Right cardiac atrium (tissue), 5 donors: ENCODE measurements around the gene SULT1A2. TPM values are rescaled to one million over a fixed set of nuclear protein-coding genes. Genes with fewer than 3 reads are reported as not detected.

Experiments used
- polyA plus RNA-seq: library from polyadenylated mRNA; stranded (reverse); fragments of 200-250 nt; gene quantifications from one replicate; pipeline ENCODE4 v1.2.3, GENCODE V29; 2013
- total RNA-seq, 4 donors: library from RNA; stranded (reverse); fragmentation: NEBNext Ultra II Directional; extraction: Animal tissue kit (Norgen Biotek cat#: 25700); gene quantifications; one replicate each; pipeline ENCODE4 v1.2.1, GENCODE V29; 2021
- donor health status: healthy with polysubstance abuse.
- donor health status: DM: no; HTN: yes; CAD: no.
- donor health status: DM: no; HTN: no; CAD: no.
- donor health status: DM: no; HTN: yes; CAD: no; lungs with severe emphysema.
- donor health status: DM: yes; HTN: yes; CAD: no.

Gene SULT1A2
- total and polyA plus RNA-seq, 5 donors = 2.1 to 3.8 (median 2.4) TPM

Other genes starting within 250 kb of the SULT1A2 start
- 1 to 10 TPM in 1 of 4 donors, under 1 TPM in 1, not detected in 2; 0.94 to 1.4 TPM for gene NPIPB6, start 233.5 kb downstream of the SULT1A2 start, total RNA-seq
- gene NPIPB6, start 233.5 kb downstream of the SULT1A2 start, polyA plus RNA-seq = 0.45 TPM
- 10 to 100 TPM; 17.4 to 54.2 (median 28.0) TPM for gene EIF3CL, start 193.2 kb downstream of the SULT1A2 start, total RNA-seq
- gene EIF3CL, start 193.2 kb downstream of the SULT1A2 start, polyA plus RNA-seq = 43.7 TPM
- gene NPIPB7, start 124.7 kb downstream of the SULT1A2 start, total RNA-seq = not detected
- not detected for gene NPIPB7, start 124.7 kb downstream of the SULT1A2 start, polyA plus RNA-seq
- gene CLN3, start 105.0 kb downstream of the SULT1A2 start, total RNA-seq = 10 to 100 TPM; 10.0 to 17.9 (median 13.9) TPM
- 12.4 TPM for gene CLN3, start 105.0 kb downstream of the SULT1A2 start, polyA plus RNA-seq
- 1 to 10 TPM in 1 of 4 donors, under 1 TPM in 3; 0.37 to 1.0 (median 0.87) TPM for gene APOBR, start 102.4 kb downstream of the SULT1A2 start, total RNA-seq
- gene APOBR, start 102.4 kb downstream of the SULT1A2 start, polyA plus RNA-seq = 0.68 TPM
- gene IL27, start 90.2 kb downstream of the SULT1A2 start, total RNA-seq = not detected
- gene IL27, start 90.2 kb downstream of the SULT1A2 start, polyA plus RNA-seq = not detected
- 10 to 100 TPM; 63.7 to 69.8 (median 66.3) TPM for gene NUPR1, start 58.1 kb downstream of the SULT1A2 start, total RNA-seq
- 106 TPM for gene NUPR1, start 58.1 kb downstream of the SULT1A2 start, polyA plus RNA-seq
- 10 to 100 TPM; 13.8 to 21.4 (median 19.1) TPM for gene SGF29, start 43.1 kb downstream of the SULT1A2 start, total RNA-seq
- gene SGF29, start 43.1 kb downstream of the SULT1A2 start, polyA plus RNA-seq = 18.2 TPM
- 10 to 100 TPM; 18.8 to 26.9 (median 22.0) TPM for gene SULT1A1, start 13.0 kb upstream of the SULT1A2 start, total RNA-seq
- 29.1 TPM for gene SULT1A1, start 13.0 kb upstream of the SULT1A2 start, polyA plus RNA-seq
- under 1 TPM in 2 of 4 donors, not detected in 2; 0.44 to 0.95 TPM for gene NPIPB8, start 41.0 kb upstream of the SULT1A2 start, total RNA-seq
- gene NPIPB8, start 41.0 kb upstream of the SULT1A2 start, polyA plus RNA-seq = not detected
- 100 to 1,000 TPM; 292 to 519 (median 437) TPM for gene EIF3C, start 114.4 kb upstream of the SULT1A2 start, total RNA-seq
- 241 TPM for gene EIF3C, start 114.4 kb upstream of the SULT1A2 start, polyA plus RNA-seq
- 1 to 10 TPM in 2 of 4 donors, not detected in 2; 1.3 to 1.6 TPM for gene NPIPB9, start 154.7 kb upstream of the SULT1A2 start, total RNA-seq
- 0.45 TPM for gene NPIPB9, start 154.7 kb upstream of the SULT1A2 start, polyA plus RNA-seq
- gene ATXN2L, start 225.9 kb upstream of the SULT1A2 start, total RNA-seq = 10 to 100 TPM; 55.3 to 59.8 (median 58.8) TPM
- 40.1 TPM for gene ATXN2L, start 225.9 kb upstream of the SULT1A2 start, polyA plus RNA-seq
- gene TUFM, start 249.3 kb upstream of the SULT1A2 start, total RNA-seq = 100 to 1,000 TPM; 160 to 188 (median 173) TPM
- 227 TPM for gene TUFM, start 249.3 kb upstream of the SULT1A2 start, polyA plus RNA-seq